RWPE1 (cell line): Measurements from ENCODE around the gene FAM20C.

Experiments
- CTCF ChIA-PET: fragments of 350-600 bp; sonication (Branson Sonifier 250); formaldehyde crosslinking; extraction: SDS; loops from one replicate; lab custom pipeline; 2021; lab: Yijun Ruan, JAX
- POLR2A ChIA-PET: fragments of 400-600 bp; formaldehyde crosslinking; extraction: SDS; loops from one replicate; lab custom pipeline; 2020; ENCODE audit warnings: antibody characterized with exemption; ENCODE audit not compliant: low non-redundant PET; lab: Yijun Ruan, JAX
- DNase-seq: peaks from one replicate; pipeline ENCODE4 v3.0.0; 2012; ENCODE audit warnings: low spot score
- H3K27ac ChIP-seq: fragments of 450-650 bp; 2 replicates; pipeline ENCODE4 v1.5.1; 2017
- CTCF ChIP-seq: fragments of 450-650 bp; conservative IDR thresholded peaks from 2 replicates; pipeline ENCODE4 v1.5.1; 2017; ENCODE audit warnings: low read depth, mild to moderate bottlenecking

The FAM20C gene

DNA sequence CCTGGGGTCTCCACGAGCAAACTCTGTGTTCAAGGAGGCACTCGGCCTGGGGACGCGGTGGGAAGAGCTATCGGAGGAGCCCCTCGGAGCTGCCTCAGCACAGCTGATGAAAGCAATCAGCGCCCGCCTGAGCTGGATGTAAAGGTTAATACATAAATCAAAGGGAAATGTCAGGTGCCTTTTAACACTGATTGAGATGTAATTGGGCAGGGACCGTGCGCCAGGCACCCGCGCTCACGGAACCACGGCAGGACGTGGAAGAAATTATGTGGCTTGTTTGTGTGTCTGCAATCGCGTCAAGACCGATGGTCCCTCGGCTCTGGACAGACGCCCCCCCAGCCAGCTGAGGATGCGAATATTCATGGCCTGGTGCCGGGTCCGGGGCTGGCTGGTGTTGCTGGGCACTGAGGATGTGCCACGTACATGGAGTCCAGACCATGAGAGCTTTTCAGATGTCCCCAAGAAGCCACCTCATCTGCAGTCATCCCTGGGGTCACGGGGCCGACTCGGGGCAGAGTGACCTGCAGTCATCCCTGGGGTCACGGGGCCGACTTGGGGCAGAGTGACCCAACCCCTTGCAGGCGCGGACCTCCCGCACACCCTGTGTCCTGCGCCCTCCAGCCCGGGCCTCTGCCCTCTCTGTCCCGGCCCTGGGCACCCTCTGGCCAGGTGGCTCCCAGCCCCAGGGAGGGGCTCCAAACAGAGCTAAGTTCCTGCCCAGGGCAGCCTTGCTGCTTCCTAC is 113.2 kb downstream of the FAM20C start:
- TF ChIP-seq CTCF, result no peak
- H3K27ac ChIP-seq, result no peak overlapping the region
- POLR2A ChIA-PET, result no interaction called here
- no peak for DNase-seq
- CTCF ChIA-PET, result interaction anchor here (0.6 kb wide), 1 partner anchor 42 kb away, joined by 3 read pairs; no protein-coding TSS in a partner anchor

DNA sequence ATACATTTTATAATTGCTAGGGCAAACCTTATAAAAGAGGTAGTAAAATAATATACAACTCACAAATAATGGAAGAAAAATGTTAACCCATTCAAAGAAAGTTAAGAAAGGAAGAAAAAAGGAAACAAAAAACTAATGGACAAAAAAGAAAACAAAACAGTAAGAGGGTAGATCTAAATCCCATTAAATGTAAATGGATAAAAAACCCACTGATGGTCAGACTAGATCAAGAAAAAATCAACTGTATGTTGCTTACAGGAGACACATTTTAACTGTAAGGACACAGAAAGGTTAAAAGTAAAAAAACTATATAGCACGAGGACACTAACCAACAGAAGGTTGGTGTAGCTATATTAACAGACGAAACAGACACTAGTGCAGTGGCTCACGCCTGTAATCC is 115.6 kb downstream of the FAM20C start:
- no peak overlapping the region for H3K27ac ChIP-seq
- POLR2A ChIA-PET, result no interaction called here
- CTCF ChIA-PET, result no interaction called here
- no peak for TF ChIP-seq CTCF
- DNase-seq, result no peak

GRCh38 chr7:309586-310228 is 117.3 kb downstream of the FAM20C start:
- CTCF ChIA-PET, result interaction anchor here (0.5 kb wide), 1 partner anchor 18 kb away, joined by 3 read pairs; no protein-coding TSS in a partner anchor
- TF ChIP-seq CTCF, result no peak
- POLR2A ChIA-PET, result no interaction called here
- no peak overlapping the region for H3K27ac ChIP-seq
- no peak for DNase-seq
